ENCODE results near the gene OR4D11. TPM values are rescaled to one million over a fixed set of nuclear protein-coding genes. Genes with fewer than 3 reads are reported as not detected.
"Not testable (repeated sequence)": the region's sequence is repeated elsewhere in the genome, so short reads cannot be mapped to it uniquely, and the experiment has no call there.

Gene OR4D11
- total RNA-seq, 1 experiment from 2014 or later, result not detected

GRCh38 chr11:59511675-59512074 lies 8.3 kb downstream of the OR4D11 start:
- no peak overlapping the region for H2BK120ac ChIP-seq (ENCODE audit: low read depth, low read length, poor library complexity, severe bottlenecking)
- no peak overlapping the region for H3K27ac ChIP-seq (ENCODE audit: insufficient read length, low read depth, low read length)
- H4K20me1 ChIP-seq (ENCODE audit: control insufficient read depth, insufficient read depth, insufficient read length), result no peaks in the 10 kb centered on the region
- no peak overlapping the region for H2BK12ac ChIP-seq (ENCODE audit: insufficient read length, low read depth, low read length)
- Mint-ChIP-seq H3K27ac (no peak overlapping the region), H3K4me3 (no peak overlapping the region), H3K9me3 (no peaks in the 10 kb centered on the region), H3K36me3 (ENCODE audit: insufficient read depth in 1 of 3, low read depth in 3 of 3) (no peaks in the 10 kb centered on the region), H3K4me1 (no peaks in the 10 kb centered on the region), H3K27me3 (ENCODE audit: low read depth) (no peaks in the 10 kb centered on the region)
- no peak overlapping the region for H2BK20ac ChIP-seq (ENCODE audit: low read depth, low read length, poor library complexity, severe bottlenecking)
- no peak overlapping the region for H4K8ac ChIP-seq (replicated peaks; ENCODE audit: insufficient read length, low read depth, low read length)
- H2BK5ac ChIP-seq (ENCODE audit: insufficient read length, low read length), result no peak overlapping the region
- no CpG with 5 or more reads among the region's 1 CpG for WGBS (ENCODE audit: extremely low coverage, insufficient read length, low lambda C conversion rate)
- no peak overlapping the region for H2AFZ ChIP-seq (ENCODE audit: low read length)
- no peak for TF ChIP-seq CTCF (conservative IDR thresholded peaks at IDR 0.05)
- no peak overlapping the region for H3K14ac ChIP-seq (ENCODE audit: insufficient read depth, low read length)
- no peaks in the 10 kb centered on the region for H3K4me1 ChIP-seq (ENCODE audit: insufficient read depth, low read length)
- no peak overlapping the region for H3K4me2 ChIP-seq (ENCODE audit: insufficient read depth, insufficient read length, low read length)
- H3K23ac ChIP-seq (ENCODE audit: insufficient read length, low read depth, low read length), result no peak overlapping the region
- no peaks in the 10 kb centered on the region for H3K9me3 ChIP-seq (ENCODE audit: control insufficient read depth, low read depth, low read length)
- DNase-seq, result no peak
- no peak overlapping the region for H3T11ph ChIP-seq (ENCODE audit: low read length)
- no peaks in the 10 kb centered on the region for H3K23me2 ChIP-seq (ENCODE audit: insufficient read length, low read depth, low read length, poor library complexity, severe bottlenecking)
- no peak overlapping the region for H3K56ac ChIP-seq (ENCODE audit: insufficient read length, low read depth, low read length)
- no peaks in the 10 kb centered on the region for H3K79me1 ChIP-seq (ENCODE audit: insufficient read depth, low read depth, low read length, poor library complexity, severe bottlenecking)
- H2BK15ac ChIP-seq (ENCODE audit: low read depth, low read length), result no peak overlapping the region
- no peak overlapping the region for H3K4ac ChIP-seq (ENCODE audit: low read depth, low read length)
- H2AK5ac ChIP-seq (ENCODE audit: insufficient read length, low read length), result no peak overlapping the region
- no peaks in the 10 kb centered on the region for H3K27me3 ChIP-seq (ENCODE audit: insufficient read depth, low read length)
- no peak overlapping the region for H4K91ac ChIP-seq (ENCODE audit: insufficient read length, low read depth, low read length)
- no peaks in the 10 kb centered on the region for H3K79me2 ChIP-seq (ENCODE audit: insufficient read depth, low read length)
- no peak overlapping the region for H3K18ac ChIP-seq (ENCODE audit: insufficient read length, low read depth, low read length)
- H4K5ac ChIP-seq (ENCODE audit: insufficient read length, low read depth, low read length), result no peak overlapping the region
- H3K9ac ChIP-seq (ENCODE audit: extremely low read depth, insufficient read length, low read length), result no peak overlapping the region

- H4K8ac ChIP-seq (replicated peaks; ENCODE audit: insufficient read length, low read depth, low read length); H3K79me1 ChIP-seq (ENCODE audit: insufficient read depth, low read depth, low read length, poor library complexity, severe bottlenecking); H3K56ac ChIP-seq (ENCODE audit: insufficient read length, low read depth, low read length); H2BK120ac ChIP-seq (ENCODE audit: low read depth, low read length, poor library complexity, severe bottlenecking); H3K27ac Mint-ChIP-seq; H4K5ac ChIP-seq (ENCODE audit: insufficient read length, low read depth, low read length); H3K9me3 ChIP-seq (ENCODE audit: control insufficient read depth, low read depth, low read length); DNase-seq; H3K27me3 ChIP-seq (ENCODE audit: insufficient read depth, low read length); H3T11ph ChIP-seq (ENCODE audit: low read length); H3K4me2 ChIP-seq (ENCODE audit: insufficient read depth, insufficient read length, low read length); H2BK12ac ChIP-seq (ENCODE audit: insufficient read length, low read depth, low read length); H3K36me3 Mint-ChIP-seq (ENCODE audit: insufficient read depth in 1 of 3, low read depth in 3 of 3); H2BK15ac ChIP-seq (ENCODE audit: low read depth, low read length); H3K4ac ChIP-seq (ENCODE audit: low read depth, low read length); H3K18ac ChIP-seq (ENCODE audit: insufficient read length, low read depth, low read length); H3K4me1 ChIP-seq (ENCODE audit: insufficient read depth, low read length); H3K14ac ChIP-seq (ENCODE audit: insufficient read depth, low read length); H2BK20ac ChIP-seq (ENCODE audit: low read depth, low read length, poor library complexity, severe bottlenecking); H3K4me3 Mint-ChIP-seq; H4K20me1 ChIP-seq (ENCODE audit: control insufficient read depth, insufficient read depth, insufficient read length); H4K91ac ChIP-seq (ENCODE audit: insufficient read length, low read depth, low read length); H2AFZ ChIP-seq (ENCODE audit: low read length); H2AK5ac ChIP-seq (ENCODE audit: insufficient read length, low read length); H3K79me2 ChIP-seq (ENCODE audit: insufficient read depth, low read length); H3K27ac ChIP-seq (ENCODE audit: insufficient read length, low read depth, low read length); H3K9me3 Mint-ChIP-seq; H3K27me3 Mint-ChIP-seq (ENCODE audit: low read depth); H2BK5ac ChIP-seq (ENCODE audit: insufficient read length, low read length); H3K4me1 Mint-ChIP-seq; H3K9ac ChIP-seq (ENCODE audit: extremely low read depth, insufficient read length, low read length); H3K23ac ChIP-seq (ENCODE audit: insufficient read length, low read depth, low read length); H3K23me2 ChIP-seq (ENCODE audit: insufficient read length, low read depth, low read length, poor library complexity, severe bottlenecking): not testable (repeated sequence)
- no CpG with 5 or more reads among the region's 2 CpGs for WGBS (ENCODE audit: extremely low coverage, insufficient read length, low lambda C conversion rate)
Observed at GRCh38 chr11:59520139-59520538, 16.8 kb downstream of the OR4D11 start.
